H1 (cell line): ENCODE results near the gene ILF2. TPM values are rescaled to one million over a fixed set of nuclear protein-coding genes. Genes with fewer than 3 reads are reported as not detected.

Source experiments
- CTCF ChIA-PET: fragments of 300-600 bp; sonication (Branson Sonifier 250); formaldehyde crosslinking; loops from one replicate; lab custom pipeline; 2021; ENCODE audit not compliant: partially characterized antibody; lab: Charles Lee
- POLR2A ChIA-PET: fragments of 300-600 bp; sonication (Branson Sonifier 250); formaldehyde crosslinking; loops from one replicate; lab custom pipeline; 2021; ENCODE audit warnings: inconsistent platforms; ENCODE audit not compliant: partially characterized antibody; lab: Charles Lee
- DNase-seq, 2 experiments: peaks; one replicate each; pipeline versions ENCODE4 v3.0.0 to v3.0.0-alpha.2; 2010 to 2022; ENCODE audit warnings: low spot score in 2 of 2, low read depth in 1 of 2, mixed read lengths in 1 of 2
- FAIRE-seq: peaks from 2 replicates; lab custom pipeline; 2011; peaks lifted over from hg19 to GRCh38; lab: Jason Lieb, UNC
- H2AFZ ChIP-seq: 2 replicates; pipeline ENCODE4 v1.8.1; 2012; ENCODE audit warnings: low read length, inconsistent platforms
- H2AK5ac ChIP-seq: 2 replicates; pipeline ENCODE4 v1.6.1; 2013; ENCODE audit warnings: low read depth, low read length
- H2BK120ac ChIP-seq: replicated peaks from 2 replicates; pipeline ENCODE3; 2013; ENCODE audit warnings: low read depth, low read length, inconsistent platforms
- H2BK12ac ChIP-seq: 2 replicates; pipeline ENCODE4 v1.6.1; 2013; ENCODE audit warnings: low read depth, low read length
- H2BK15ac ChIP-seq: 2 replicates; pipeline ENCODE4 v1.6.1; 2013; ENCODE audit warnings: low read length
- H2BK20ac ChIP-seq: 2 replicates; pipeline ENCODE4 v1.6.1; 2013; ENCODE audit warnings: low read length
- H2BK5ac ChIP-seq: 2 replicates; pipeline ENCODE4 v1.6.1; 2013; ENCODE audit warnings: low read depth, low read length
- H3K14ac ChIP-seq: 2 replicates; pipeline ENCODE4 v1.6.1; 2013; ENCODE audit warnings: inconsistent platforms; ENCODE audit not compliant: insufficient read length
- H3K18ac ChIP-seq: 2 replicates; pipeline ENCODE4 v1.6.1; 2013; ENCODE audit warnings: low read length; ENCODE audit errors: extremely low read depth
- H3K23ac ChIP-seq: 2 replicates; pipeline ENCODE4 v1.6.1; 2013; ENCODE audit warnings: inconsistent platforms; ENCODE audit not compliant: insufficient read length
- H3K23me2 ChIP-seq: 2 replicates; pipeline ENCODE4 v1.6.1; 2013; ENCODE audit warnings: low read depth, low read length
- H3K27ac ChIP-seq: 2 replicates; pipeline ENCODE4 v1.6.1; 2011; ENCODE audit warnings: low read depth, low read length, inconsistent platforms
- H3K27me3 ChIP-seq, 4 experiments: replicated peaks in 1 of 4; 1 replicate in 1 of 4; 2 replicates in 3 of 4; pipeline versions ENCODE4 v1.6.1 to v1.8.1; 2011 to 2013; ENCODE audit warnings: low read length in 3 of 4, mild to moderate bottlenecking in 3 of 4, inconsistent platforms in 2 of 4, mixed read lengths in 2 of 4, moderate library complexity in 1 of 4; ENCODE audit not compliant: control insufficient read depth in 3 of 4, insufficient read depth in 3 of 4; ENCODE audit errors: extremely low read depth in 1 of 4
- H3K36me3 ChIP-seq, 4 experiments: 2 replicates each; pipeline versions ENCODE4 v1.6.1 to v1.8.1; 2011 to 2013; ENCODE audit warnings: mild to moderate bottlenecking in 4 of 4, low read length in 3 of 4, moderate library complexity in 2 of 4, control low read depth in 1 of 4, inconsistent platforms in 1 of 4; ENCODE audit not compliant: insufficient read depth in 4 of 4, control insufficient read depth in 2 of 4
- H3K4ac ChIP-seq: replicated peaks from 2 replicates; pipeline ENCODE3; 2013; ENCODE audit warnings: low read length, low read depth, mixed read lengths, inconsistent platforms; ENCODE audit not compliant: insufficient read length
- H3K4me1 ChIP-seq, 4 experiments: replicated peaks in 1 of 4; 1 replicate in 1 of 4; 2 replicates in 3 of 4; pipeline versions ENCODE4 v1.6.1 to v1.8.1; 2011 to 2013; ENCODE audit warnings: low read length in 3 of 4, inconsistent platforms in 2 of 4, mixed read lengths in 1 of 4; ENCODE audit not compliant: insufficient read depth in 4 of 4, control insufficient read depth in 3 of 4
- H3K4me2 ChIP-seq, 2 experiments: 2 replicates each; pipeline versions ENCODE4 v1.6.1 to v1.8.1; 2011 to 2013; ENCODE audit warnings: low read depth in 2 of 2, low read length in 2 of 2, control low read depth in 1 of 2, inconsistent platforms in 1 of 2, mild to moderate bottlenecking in 1 of 2; ENCODE audit not compliant: insufficient read depth in 1 of 2
- H3K4me3 ChIP-seq, 4 experiments: fragments of 200-600, 300-600 bp in 1 of 4; sonication (generic), shearing (Covaris generic), sonication (Bioruptor Twin) in 1 of 4; 2 replicates each; pipeline versions ENCODE4 v1.5.1 to v1.8.1; 2011 to 2016; ENCODE audit warnings: low read length in 4 of 4, low read depth in 3 of 4, control low read depth in 2 of 4, inconsistent platforms in 2 of 4, mild to moderate bottlenecking in 2 of 4, mixed read lengths in 1 of 4, moderate library complexity in 1 of 4; ENCODE audit not compliant: insufficient read depth in 2 of 4; ENCODE audit errors: extremely low read depth in 1 of 4
- H3K56ac ChIP-seq: replicated peaks from 2 replicates; pipeline ENCODE3; 2013; ENCODE audit warnings: low read depth, mild to moderate bottlenecking, mixed read lengths, low read length, inconsistent platforms; ENCODE audit not compliant: insufficient read length
- H3K79me1 ChIP-seq: 2 replicates; pipeline ENCODE4 v1.6.1; 2013; ENCODE audit warnings: low read depth, low read length, control low read depth
- H3K79me2 ChIP-seq, 2 experiments: 2 replicates each; pipeline versions ENCODE4 v1.6.1 to v1.8.1; 2012 to 2013; ENCODE audit warnings: low read length in 2 of 2, mild to moderate bottlenecking in 2 of 2, inconsistent platforms in 1 of 2; ENCODE audit not compliant: insufficient read depth in 2 of 2, control insufficient read depth in 1 of 2
- H3K9ac ChIP-seq, 4 experiments: replicated peaks in 1 of 4; 1 replicate in 1 of 4; 2 replicates in 3 of 4; pipeline versions ENCODE4 v1.6.1 to v1.8.1; 2011 to 2013; ENCODE audit warnings: low read depth in 3 of 4, low read length in 3 of 4, control low read depth in 2 of 4, mild to moderate bottlenecking in 2 of 4, moderate library complexity in 2 of 4, inconsistent platforms in 1 of 4; ENCODE audit errors: extremely low read depth in 1 of 4
- H3K9me3 ChIP-seq, 2 experiments: 2 replicates each; pipeline versions ENCODE4 v1.6.1 to v1.8.1; 2012 to 2013; ENCODE audit warnings: mild to moderate bottlenecking in 2 of 2, moderate library complexity in 2 of 2, control low read depth in 1 of 2, inconsistent platforms in 1 of 2, low read depth in 1 of 2, low read length in 1 of 2, mixed read lengths in 1 of 2; ENCODE audit not compliant: insufficient read depth in 2 of 2
- H4K20me1 ChIP-seq, 2 experiments: replicated peaks in 1 of 2; 2 replicates each; pipeline versions ENCODE3 to v1.8.1; 2011 to 2013; ENCODE audit warnings: inconsistent platforms in 2 of 2, low read length in 2 of 2, mild to moderate bottlenecking in 1 of 2; ENCODE audit not compliant: insufficient read depth in 2 of 2, control insufficient read depth in 1 of 2
- H4K5ac ChIP-seq: 2 replicates; pipeline ENCODE4 v1.6.1; 2013; ENCODE audit warnings: low read length, low read depth, mixed read lengths, inconsistent platforms; ENCODE audit not compliant: insufficient read length
- H4K8ac ChIP-seq: 2 replicates; pipeline ENCODE4 v1.8.0; 2013; ENCODE audit warnings: mild to moderate bottlenecking, moderate library complexity, low read length, inconsistent platforms; ENCODE audit not compliant: insufficient read depth; ENCODE audit errors: extremely low read depth
- H4K91ac ChIP-seq: replicated peaks from 2 replicates; pipeline ENCODE3; 2013; ENCODE audit warnings: low read length, mixed read lengths, inconsistent platforms; ENCODE audit not compliant: insufficient read length
- BCL11A ChIP-seq, 2 experiments: IDR thresholded peaks; one replicate each; pipeline ENCODE4 v1.6.1; 2011; ENCODE audit warnings: low read depth in 2 of 2, low read length in 2 of 2, mild to moderate bottlenecking in 2 of 2
- GTF2F1 ChIP-seq: IDR thresholded peaks from 2 replicates; pipeline ENCODE4 v1.6.1; 2012; ENCODE audit warnings: low read depth, low read length, improper control_type of control experiment, borderline replicate concordance
- MAFK ChIP-seq: IDR thresholded peaks from 2 replicates; pipeline ENCODE4 v1.6.1; 2012; ENCODE audit warnings: low read depth, mild to moderate bottlenecking, improper control_type of control experiment, low read length
- NRF1 ChIP-seq: IDR thresholded peaks from 2 replicates; pipeline ENCODE4 v1.6.1; 2011; ENCODE audit warnings: mild to moderate bottlenecking, low read depth, low read length, improper control_type of control experiment
- WGBS, 2 experiments: shearing (Covaris generic) in 1 of 2; methylation state at CpG; one replicate each; pipeline versions ENCODE4 v1.1.6 to v1.1.7; 2013 to 2015; ENCODE audit warnings: low lambda C conversion rate in 2 of 2, mixed read lengths in 2 of 2, inconsistent platforms in 1 of 2, low coverage in 1 of 2, missing lambda C conversion rate in 1 of 2; ENCODE audit not compliant: insufficient replicate concordance in 2 of 2, insufficient coverage in 1 of 2, insufficient read length in 1 of 2; ENCODE audit errors: extremely low coverage in 1 of 2, missing lambda C conversion rate in 1 of 2; 5-methylcytosine and 5-hydroxymethylcytosine counted together
- polyA plus RNA-seq, 7 experiments: library from polyadenylated mRNA; depleted of rRNA in 3 of 7; stranded (reverse) in 5 of 7; unstranded in 2 of 7; fragments of >200 nt in 5 of 7; fragments of 200-250 nt in 2 of 7; gene quantifications; 1 replicate in 5 of 7; 2 replicates in 1 of 7; 4 replicates in 1 of 7; pipeline versions ENCODE4 v1.2.1 to v1.2.3, GENCODE V29; 2011 to 2013; ENCODE audit warnings: missing spikeins in 2 of 7, mixed read lengths in 2 of 7
- total RNA-seq: library from RNA; stranded (reverse); fragmentation: NEBNext Ultra II Directional; extraction: Animal tissue kit (Norgen Biotek cat#: 25700); gene quantifications from 2 replicates; pipeline ENCODE4 v1.2.1, GENCODE V29; 2021

The ILF2 gene
- total and polyA plus RNA-seq, 2 of the 8 experiments (the other 6 are each of a cell fraction or from before 2014, with no cell fraction given): 389 to 474 TPM

- Histone ChIP-seq H4K8ac (no peak overlapping the region), H4K91ac (no peak overlapping the region), H3K27ac (no peak overlapping the region), H2BK12ac (no peak overlapping the region), H2BK120ac (no peak overlapping the region), H2AK5ac (no peak overlapping the region), H3K9me3 (no peaks in the 10 kb centered on the region), H3K27me3 (no peaks in the 10 kb centered on the region), H3K9ac (no peak overlapping the region), H3K18ac (no peak overlapping the region), H2BK20ac (no peak overlapping the region), H3K79me1 (no peaks in the 10 kb centered on the region), H3K36me3 (peaks cover 28 to 43% (median 40%) of the 10 kb centered on the region in 4 experiments), H3K23ac (no peak overlapping the region), H3K4me2 (no peak overlapping the region), H3K79me2 (0 out of 4 replicates have a peak, but pooled peaks cover 0 to under 1% of the 10 kb centered on the region in 2 experiments), H2BK5ac (no peak overlapping the region), H2AFZ (no peak overlapping the region), H2BK15ac (no peak overlapping the region), H3K14ac (no peak overlapping the region), H4K5ac (no peak overlapping the region), H4K20me1 (peaks cover 5% of the 10 kb centered on the region in 2 experiments), H3K4me3 (no peak overlapping the region), H3K4me1 (peaks cover 0 to 3% (median 0%) of the 10 kb centered on the region in 4 experiments; a peak in 1 of 7 replicates), H3K56ac (no peak overlapping the region), H3K4ac (no peak overlapping the region), H3K23me2 (no peaks in the 10 kb centered on the region)
- FAIRE-seq (no peak), DNase-seq (no peak)
- ChIA-PET CTCF (interaction anchor here (0.8 to 1.9 kb wide), 9 partner anchors 9 to 152 kb away, joined by 3 to 7 read pairs (median 4); partner anchors contain the start of genes CHTOP and S100A13), POLR2A (interaction anchor here (0.9 to 16.2 kb wide), 13 partner anchors 11 to 330 kb away, joined by 3 to 343 read pairs (median 4); partner anchors contain the start of genes CHTOP, ILF2, JTB and S100A1)
- 87% methylated on average over 5 of the region's 5 CpGs; no CpG with 5 or more reads in 1 of the 2 experiments for WGBS, 2 experiments
- TF ChIP-seq NRF1: no peak
- TF ChIP-seq GTF2F1: no peak
- no peak for TF ChIP-seq BCL11A (IDR thresholded peaks at IDR 0.05; ENCODE audit: low read depth in 2 of 2, low read length in 2 of 2)
- no peak for TF ChIP-seq MAFK
These were observed 24.0 kb downstream of the ILF2 start for GRCh38 chr1:153646672-153647345.
